ENCODE results near the gene MAP4K2.

Gene MAP4K2

DNA sequence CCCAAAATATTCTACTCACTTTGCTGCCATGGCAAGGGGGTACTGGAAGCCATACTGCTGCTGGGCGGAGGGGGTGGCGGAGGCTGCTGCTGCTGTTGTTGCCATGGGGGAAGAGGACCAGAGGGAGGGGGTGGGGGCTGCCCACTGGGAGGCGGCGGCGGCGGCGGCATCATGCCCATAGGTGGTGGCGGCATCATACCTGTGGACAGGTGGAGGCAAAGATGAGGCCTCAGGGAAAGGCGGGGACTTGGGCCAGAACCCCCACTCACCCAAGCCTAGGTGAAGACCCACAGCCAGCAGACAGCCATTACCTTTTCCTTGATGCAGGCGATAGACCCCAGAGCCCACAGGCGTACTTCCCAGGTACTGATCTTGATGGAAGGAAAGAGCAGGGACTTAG is 36.1 kb downstream of the MAP4K2 start:
- no peak for DNase-seq

DNA sequence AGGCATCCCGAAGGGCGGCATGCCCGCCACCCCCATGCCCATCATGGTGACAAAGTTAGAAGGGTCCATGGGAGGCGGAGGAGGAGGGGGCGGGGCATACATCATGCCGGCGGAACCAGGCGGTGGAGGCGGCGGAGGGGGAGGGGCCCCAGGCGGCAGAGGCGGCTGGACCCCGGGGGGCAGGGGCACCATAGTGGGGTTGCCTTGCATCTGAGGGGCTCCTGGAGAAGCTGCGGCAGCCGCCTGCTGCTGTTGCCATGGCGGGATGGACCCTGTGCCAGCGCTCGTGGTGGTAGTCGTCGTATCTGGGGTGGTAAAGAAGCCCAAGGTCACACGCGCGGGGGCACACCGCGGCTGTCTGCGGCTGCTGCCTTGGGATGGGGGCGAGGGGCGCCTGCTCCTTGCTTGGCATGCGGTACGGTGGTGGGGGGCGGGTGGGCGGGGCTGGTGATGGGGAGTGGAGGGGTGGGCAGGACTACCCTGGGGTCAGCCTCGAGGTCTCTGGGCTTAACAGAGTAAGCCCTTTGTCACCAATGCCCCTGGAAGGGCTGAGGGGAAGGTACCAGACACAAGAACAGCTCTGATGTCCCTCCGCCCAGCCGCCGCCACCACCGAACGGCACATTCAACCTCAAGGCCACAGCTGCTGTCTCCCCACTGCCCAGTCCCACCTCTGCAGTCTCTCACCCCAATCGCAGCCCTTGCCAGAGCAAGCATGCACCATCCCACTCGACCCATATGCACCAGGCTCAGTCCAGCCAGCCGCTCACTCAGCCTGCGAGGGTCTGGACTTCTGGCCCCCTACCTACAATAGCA is 37.0 kb downstream of the MAP4K2 start:
- DNase-seq = no peak

DNA sequence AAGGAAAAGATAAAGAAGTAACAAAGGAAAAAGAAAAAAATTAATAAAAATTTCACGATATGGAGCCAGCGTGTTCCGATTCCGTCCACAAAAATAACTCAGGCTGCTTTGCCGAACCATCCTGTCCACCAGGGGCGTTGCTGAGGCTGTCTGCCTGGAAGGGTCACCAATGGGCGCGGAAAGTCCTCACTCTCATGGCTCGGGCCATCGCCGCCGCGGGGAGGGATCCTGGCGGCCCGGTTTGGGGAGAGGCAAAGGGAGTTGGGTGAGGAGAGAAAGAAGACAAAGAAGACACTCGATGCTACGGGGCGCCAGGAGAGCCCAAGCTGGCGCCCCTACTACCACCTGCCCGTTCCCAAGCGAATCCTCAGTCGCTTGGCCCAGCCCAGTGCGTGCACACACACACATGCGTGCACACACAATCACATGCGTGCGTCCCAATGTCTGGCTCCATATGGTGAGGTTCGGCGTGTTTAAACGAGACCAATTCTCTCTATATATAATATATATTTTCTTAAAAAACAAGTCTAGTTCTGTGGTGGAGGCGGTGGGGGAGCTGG is 37.6 kb downstream of the MAP4K2 start:
- no peak for DNase-seq

DNA sequence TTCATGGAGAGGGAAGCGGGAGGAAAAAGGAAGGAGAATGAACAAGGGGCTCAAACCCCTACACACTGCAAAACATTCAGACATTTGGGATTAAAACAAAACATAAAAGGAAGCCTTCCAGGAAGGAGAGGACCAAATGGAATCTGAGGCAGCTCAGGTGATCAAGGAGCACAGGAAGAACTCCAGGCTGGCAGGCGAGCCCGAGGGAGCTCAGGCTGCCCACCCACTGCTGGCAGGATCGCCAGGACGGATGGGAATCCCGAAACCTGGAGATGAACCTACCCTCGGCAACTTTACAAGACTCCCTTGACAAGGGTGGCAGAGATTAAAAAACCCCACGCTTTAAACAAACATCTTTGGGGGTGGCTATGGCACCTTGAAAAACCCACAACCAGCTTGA is 38.3 kb downstream of the MAP4K2 start:
- DNase-seq = no peak

DNA sequence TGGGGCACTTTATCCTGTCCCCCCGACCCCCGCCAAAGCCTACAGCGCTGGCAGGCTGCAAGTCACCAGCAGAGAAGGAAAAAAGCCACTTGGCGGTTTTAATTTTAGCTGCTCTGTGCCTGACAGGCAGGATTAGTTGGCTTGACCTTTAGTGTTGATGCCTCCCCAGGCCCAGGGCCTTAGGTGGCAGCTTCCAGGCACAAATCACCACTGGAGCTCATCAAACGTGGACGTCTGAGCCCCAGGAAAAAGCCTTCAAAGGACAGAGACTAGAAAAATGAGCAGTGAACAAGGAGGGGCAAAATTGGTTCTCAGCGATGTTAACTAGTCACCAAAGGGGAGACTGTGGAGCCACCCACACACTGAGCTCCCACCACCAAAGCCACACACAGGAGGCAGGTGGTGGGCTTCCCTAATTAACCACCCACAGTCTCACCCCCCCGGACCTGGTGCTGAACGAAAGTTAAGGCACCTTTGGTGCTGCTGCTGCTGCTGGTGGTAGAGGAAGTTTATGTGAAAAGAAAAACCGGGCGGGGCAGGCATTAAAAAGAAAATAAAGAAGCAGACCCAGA is 38.9 kb downstream of the MAP4K2 start:
- peak; percentile 46 for DNase-seq

DNA sequence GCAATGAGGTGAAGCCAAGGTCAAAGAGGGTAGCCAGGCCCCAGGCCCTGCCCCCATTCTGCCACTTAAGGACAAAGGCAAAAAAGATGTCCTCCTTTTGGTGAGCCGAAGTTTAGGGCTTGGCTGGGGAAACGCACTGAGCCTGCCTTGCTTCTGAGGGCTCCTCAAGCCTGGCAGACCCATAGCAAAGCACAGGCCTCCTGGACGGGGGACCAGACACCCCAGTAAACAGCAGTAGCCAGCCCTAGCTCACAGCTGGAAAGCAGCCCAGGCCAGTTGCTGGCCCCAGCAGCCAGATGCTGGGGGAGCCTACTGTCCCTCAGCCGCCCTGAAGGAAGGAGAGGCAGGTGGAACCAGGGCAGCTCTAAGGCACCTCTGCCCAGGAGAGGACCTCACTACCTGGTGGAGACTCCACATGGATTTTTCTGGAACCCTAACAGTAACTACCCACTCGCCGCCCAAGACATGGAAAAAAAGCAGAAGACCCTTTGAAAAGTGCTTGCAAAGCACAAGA is 39.4 kb downstream of the MAP4K2 start:
- no peak for DNase-seq

DNA sequence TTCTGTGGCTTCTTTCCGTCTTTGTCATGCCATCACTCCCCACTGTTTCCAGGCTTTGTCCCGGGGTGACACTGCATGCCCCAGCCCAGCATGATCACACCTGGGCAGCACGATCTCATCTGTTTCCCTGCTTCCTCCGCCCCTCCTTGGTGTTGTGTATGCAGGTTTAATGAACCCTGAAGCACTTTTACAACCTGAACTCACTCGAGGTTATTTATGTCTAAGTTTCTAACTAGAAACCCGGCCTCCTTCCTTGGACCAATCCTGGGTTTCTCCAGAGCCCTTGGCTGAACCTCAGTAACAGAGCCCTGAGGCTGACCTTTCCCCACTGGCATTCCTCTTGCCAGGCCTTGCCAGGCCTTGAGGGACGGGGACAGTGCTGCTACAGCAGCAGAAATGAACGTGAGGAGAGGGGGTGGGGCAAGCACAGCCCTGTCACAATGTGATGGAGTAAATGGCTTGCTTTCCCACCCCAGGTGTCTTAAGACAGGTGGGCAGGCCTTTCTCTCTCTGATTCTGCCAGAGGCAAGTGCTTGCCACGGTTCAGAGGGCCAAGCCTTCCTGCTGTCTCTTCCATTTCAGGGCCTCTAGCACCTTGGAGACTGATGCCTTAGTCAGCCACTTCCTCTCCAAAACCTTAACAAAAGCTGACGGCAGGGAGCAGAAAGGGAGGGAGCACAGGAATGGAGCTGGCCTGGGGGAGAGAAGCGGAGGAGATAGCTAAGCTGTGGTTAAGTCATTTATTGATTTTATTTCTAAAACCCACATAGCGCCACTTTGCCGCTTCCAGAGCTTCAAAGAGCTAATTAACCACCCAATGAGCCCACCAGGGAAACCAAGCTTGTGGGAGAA is 40.1 kb downstream of the MAP4K2 start:
- DNase-seq = no peak

DNA sequence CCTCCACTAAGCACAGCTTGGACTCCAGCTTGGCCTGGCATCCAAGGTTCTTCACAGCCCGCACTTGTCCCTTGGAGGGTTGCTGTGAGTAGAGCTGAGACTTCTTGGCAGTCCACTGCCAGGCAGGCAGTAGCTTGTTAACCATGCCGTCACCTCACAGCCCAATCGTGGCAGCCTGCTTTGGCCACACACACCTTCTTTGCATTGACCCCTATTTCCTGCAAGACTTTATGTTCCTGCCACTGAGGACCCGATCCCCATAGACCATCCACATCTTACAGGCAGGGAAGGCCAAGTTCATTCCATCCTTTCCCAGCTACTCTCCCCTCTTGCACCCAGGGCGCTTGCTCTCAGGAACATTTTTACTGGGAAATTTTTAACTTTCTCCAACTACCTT is 40.7 kb downstream of the MAP4K2 start:
- no peak for DNase-seq

DNA sequence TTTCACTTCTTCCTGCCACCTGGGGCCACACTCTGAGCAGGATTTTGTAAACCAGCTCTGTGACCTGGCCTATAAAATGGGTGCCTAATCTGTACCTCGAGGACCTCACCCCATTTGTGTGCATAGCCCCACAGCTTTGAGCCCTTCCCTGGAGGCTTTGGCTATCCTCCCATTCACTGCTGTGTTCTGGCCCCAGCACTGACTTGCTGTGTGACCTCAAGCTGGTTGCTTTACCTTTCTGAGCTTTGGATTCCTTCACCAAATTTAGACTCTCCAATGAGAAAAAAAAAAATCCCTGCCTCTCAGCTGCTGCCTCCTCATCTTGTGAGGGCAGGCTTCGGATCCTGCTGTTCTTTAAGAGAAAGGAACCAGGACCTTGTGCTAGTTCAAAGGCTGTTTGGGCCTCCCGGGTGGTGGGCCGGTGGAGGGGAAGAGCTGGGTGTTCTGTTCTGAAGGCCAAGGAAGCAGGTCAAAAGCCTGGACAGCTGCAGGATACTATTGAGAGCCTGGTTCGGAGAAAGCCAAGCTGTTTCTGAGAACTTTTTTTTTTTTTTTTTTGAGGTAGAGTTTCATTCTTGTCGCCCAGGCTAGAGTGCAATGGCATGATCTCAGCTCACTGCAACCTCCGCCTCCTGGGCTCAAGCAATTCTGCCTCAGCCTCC is 42.1 kb downstream of the MAP4K2 start:
- DNase-seq = no peak

DNA sequence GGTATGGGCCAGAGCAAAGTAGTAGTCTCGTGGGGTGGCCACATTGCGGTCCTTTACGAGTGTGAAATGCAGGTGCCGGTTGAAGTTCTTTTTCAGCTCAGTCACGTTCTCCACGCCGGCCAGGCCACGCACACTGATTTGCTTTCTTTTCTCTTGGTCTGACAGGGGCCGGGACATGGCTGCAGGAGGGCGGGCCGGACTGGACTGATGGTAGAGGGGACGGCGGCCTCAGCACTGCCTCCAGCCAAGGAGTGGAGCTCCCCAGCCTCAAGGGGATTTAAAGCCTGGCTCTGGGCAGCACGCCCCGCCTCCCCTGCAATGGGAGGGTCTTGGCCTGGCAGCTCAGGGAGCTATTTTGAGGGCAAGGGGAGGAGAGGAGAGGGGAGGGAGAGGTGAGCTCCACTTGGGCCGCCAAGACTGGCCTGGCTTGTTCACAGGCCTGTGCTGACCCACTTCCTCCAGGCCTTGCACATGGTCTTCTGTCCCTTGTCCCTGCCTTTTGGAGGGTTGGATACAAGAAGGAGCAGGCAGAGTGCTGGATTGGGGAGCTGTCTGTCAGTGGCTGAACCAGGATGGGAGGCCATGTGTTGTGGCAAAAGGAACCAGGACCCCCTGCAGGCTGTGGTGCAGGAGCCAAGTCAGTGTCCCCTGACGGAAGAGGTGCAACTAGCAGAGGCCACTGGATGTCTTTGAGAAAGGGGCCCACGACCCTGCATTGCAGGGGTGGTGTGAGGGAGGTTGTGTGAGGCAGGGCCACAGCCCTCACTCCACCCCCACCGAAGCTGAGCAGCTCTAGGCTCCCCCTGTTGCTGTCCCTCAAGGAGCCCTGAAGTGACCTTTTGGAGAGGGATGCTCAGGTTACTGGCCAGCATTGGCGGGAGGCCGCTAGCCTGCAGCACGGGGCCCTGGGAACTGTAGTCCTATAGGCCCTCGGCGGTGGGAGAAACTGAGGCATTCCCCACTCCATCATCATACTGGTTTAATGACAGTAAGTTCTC is 43.0 kb downstream of the MAP4K2 start, which contains the start of gene PYGM:
TSS of gene PYGM (minus strand) at position 253 of the 998 bp plus-strand sequence. CDS start at position 177, 76 bp downstream.
- no peak for DNase-seq

DNA sequence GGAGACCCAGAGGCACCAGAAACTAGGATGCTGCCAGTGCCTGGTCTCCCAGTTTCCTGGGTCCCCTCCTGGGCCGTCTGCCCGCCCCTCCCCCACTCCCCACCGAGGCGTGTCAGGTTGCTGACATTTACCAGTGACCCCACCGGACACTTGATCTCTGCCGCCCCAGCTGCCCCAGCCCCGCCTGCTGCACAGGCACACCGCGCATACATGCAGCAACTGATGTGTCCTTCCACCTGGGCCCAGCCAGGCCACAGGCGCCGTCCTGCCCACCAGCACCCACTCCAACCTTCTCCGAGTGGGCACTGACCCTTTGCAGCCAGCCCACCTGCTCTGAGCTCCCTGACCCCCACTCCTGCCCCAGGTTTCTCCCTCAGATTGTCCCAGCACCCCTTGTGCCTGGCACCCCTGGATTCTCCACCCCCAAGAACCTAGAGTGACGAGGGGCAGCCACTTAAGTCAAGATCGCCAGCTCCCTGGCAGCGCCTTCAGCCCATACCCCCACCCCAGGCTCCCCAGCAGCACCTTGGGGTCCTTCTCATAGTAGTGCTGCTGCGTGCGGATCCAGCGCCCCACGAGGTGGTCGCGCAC is 43.8 kb downstream of the MAP4K2 start:
- no peak for DNase-seq

DNA sequence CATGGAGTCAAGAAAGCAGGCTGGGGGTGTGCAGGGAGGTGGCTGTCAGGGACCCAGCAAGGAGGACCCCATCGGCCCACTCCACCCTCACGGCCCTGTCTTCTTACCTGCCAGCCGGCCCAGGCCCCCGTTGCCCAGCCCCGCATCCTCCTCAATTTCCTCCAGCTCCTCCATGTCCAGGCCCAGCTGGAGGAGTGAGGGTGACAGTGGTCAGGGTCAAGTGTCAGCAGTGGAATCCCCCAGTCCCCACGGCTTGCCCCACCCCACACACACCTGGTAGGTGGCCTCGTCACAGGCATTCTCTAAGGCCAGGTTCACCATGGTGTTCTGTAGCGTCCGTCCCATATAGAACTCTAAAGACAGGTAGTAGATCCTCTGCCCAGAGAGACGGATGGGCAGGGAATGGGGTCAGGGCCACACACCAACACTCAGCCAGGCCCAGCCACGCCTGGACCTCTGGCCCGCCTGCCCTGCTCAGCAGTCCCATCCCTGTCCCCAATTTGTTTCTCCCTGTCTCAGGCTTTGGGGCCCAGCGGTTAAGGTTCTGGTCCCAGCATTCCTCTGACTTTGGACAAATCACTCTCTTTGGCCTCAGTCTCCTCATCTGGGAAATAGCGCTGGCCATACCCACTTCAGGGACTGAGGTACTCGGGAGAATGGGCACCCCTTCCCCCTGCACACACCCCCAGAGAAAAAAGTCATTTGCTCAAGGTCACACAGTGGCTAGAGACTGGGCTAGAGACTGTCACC is 44.5 kb downstream of the MAP4K2 start:
- DNase-seq = no peak

DNA sequence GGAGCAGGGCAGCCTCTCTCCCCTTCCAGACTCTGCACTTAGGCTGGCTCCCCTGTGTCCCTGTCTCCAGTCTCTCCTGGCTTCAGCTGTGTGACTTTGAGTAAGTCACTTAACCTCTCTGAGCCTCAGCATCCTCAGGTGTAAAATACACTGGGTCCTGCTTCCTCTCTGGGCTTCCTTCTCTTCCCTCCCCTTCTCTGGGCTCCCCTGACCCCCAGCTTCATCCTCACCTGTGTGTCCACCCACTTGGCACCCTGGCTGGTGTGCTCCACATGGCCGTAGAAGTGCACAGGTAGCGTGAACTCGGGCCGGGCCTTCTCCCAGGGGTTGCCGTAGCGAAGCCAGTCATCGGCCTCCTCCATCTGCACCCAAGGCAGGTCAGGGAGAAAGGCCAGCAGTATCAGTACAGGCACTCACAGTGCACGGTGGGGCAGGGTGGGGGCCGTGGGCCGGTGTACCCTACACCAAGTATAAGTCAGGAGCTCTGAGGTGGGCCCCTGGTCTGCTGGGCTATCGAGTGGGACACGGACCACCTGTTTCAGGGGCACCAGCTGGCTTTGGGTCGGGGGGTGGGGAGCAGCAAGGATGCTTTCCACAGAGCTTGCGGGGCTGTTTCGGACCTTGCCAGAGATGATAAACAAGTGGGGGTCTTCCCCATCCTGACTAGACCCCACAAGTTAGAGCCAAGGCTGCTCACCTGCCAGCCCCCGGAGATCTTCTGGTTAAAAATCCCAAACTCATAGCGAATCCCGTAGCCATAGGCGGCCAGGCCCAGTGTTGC is 45.3 kb downstream of the MAP4K2 start:
- DNase-seq = no peak

DNA sequence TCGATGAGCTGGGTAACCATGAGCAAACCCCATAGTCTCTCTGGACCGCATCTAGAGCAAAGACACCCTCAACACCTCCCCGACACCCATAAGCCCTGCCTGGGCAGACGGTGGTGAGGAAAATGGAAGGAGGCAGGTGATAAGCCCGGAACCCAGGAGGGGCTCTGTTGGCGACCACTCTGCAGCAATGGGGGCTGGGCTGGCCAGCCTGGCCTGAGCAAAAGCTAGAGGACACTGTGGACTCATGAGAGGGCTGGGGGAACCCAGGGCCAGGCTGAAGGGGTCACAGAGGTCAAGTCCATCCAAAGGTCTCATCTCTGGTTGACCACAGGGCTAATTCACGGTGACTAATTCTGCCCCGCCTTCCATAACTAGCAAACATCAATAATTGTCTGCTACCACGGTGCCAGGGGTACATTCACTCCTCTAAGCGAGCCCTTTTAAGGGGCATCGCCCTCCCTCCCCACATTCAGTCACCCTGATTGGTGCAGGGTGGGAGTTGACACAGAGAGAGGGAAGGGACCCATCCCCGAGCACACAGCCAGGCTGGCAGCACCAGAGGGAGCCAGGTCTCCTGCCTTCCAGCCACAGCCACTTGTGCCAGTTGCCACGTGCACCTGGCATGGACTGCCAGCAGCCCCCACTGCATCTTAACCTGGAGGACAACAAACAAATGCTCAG is 47.2 kb downstream of the MAP4K2 start:
- no peak for DNase-seq

DNA sequence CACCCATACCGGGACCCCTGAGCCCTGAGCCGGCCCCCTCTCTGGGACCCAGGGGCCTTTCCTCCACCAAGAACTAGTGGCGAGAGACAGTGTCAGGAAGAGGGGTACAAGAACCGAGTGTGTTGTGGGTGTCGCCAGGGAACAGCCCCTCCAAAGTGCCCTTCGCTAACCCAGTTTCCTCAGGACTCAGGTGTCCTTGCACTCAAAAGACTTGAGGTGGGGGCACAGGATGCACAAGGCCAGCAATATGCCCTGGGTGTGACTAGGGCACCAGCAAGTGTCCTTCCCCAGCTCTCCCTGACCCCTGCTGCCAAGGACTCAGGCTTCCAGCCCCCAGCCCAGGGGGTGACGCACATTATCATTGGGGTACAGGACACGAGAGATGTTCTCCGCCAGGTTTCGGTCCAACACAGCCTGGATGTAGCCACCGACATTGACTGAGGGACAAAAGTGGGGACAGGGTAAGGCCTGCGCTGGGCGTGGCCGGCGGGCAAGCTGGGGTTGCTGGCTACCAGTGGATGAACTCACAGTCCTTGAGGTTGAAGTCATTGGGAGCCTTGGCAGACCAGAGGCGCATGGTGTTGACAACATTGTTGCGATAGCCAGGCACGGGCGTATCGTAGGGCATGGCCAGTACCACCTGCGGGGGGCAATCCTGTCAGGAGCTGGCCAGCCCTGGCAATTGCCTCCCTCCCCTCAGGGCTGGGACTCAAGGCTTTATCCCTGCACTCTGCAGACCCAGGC is 47.9 kb downstream of the MAP4K2 start:
- no peak for DNase-seq

DNA sequence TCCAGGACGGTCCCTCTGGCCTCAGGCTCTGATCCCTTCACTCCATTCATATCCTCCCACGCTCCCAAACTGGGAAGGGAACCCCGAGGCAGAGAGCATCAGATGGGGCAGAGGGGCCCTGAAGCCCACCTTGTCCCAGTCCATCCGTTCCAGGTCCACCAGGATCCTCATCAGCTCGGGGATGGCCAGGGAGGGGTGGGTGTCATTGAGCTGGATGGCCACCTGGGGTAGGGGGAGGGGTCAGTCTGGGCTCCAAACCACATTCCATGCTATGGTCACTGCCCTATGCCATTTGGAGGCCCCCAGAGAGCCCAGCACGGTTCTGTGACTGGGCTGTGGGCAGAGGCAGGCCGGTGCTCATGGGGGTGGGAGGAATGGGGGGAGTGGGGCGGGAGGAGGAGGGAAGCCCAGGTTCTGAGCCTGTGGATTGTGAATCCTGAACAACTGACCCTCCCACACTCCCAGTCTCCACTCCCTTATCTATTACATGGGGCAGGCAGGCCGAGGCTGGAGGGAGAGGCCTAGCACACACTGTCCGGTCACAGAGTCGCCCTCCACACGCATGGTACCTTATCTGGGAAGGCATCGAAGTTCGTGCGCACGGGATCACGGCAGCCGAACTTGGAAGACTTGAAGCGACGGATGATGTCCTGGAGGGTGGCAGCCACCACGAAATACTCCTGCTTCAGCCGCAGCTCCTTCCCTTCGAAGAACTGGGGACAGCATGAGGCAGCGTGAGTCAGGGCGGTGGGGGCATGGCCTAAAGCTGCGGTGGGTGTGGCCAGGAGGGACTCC is 48.7 kb downstream of the MAP4K2 start:
- DNase-seq = no peak

All from activated T-cell treated with anti-CD3 and anti-CD28 coated beads for 4 hours (primary cell).